GM21447 (cell line): ENCODE measurements around the gene TMPRSS13.
"Not testable (repeated sequence)": the region's sequence is repeated elsewhere in the genome, so short reads cannot be mapped to it uniquely, and the experiment has no call there.

Experiments used
- ATAC-seq: cut with Tn5 transposase; IDR thresholded peaks from one replicate; pipeline ENCODE4 v1.9.1; 2021; ENCODE audit not compliant: unreplicated experiment

TMPRSS13 gene

DNA sequence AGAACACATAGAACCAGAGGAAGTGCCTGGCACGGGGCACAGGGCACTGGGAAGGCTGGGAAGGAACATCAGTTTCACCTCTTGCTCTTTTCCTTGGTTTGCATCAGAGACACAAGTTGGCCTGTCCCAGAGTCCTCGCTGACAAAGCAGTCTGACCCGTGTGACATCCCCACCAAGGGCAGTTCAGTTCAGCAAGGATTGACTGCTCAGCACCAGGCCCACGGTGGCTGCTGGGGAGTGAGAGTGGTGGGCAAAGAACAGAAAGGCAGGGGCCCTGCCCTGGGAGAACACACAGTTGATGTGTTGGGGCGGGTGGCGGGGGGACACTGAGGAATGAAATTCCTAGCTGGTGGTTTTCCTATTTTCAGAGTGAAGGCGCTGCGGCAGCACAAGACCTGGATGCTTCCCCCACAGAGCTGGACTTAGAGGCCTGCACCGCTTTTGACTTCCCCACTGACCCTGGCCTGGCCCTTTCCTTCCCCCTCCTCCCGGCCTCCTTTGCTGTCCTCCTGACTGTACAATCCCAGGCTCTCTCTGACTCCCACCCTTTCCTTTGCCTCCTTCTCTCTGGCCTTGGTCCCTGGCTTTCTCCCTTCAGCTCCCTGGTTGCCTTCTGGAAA lies 2.2 kb upstream of the TMPRSS13 start:
- no peak for ATAC-seq

GRCh38 chr11:117930668-117931330 lies 1.6 kb upstream of the TMPRSS13 start:
- ATAC-seq = no peak

GRCh38 chr11:117929916-117930570 lies 841 bp upstream of the TMPRSS13 start:
- no peak for ATAC-seq

GRCh38 chr11:117928446-117929141 lies 608 bp downstream of the TMPRSS13 start:
- no peak for ATAC-seq

- ATAC-seq = no peak
Observed at GRCh38 chr11:117927926-117928325, 1.3 kb downstream of the TMPRSS13 start.

GRCh38 chr11:117926166-117926565 lies 3.0 kb downstream of the TMPRSS13 start:
- ATAC-seq = not testable (repeated sequence)

DNA sequence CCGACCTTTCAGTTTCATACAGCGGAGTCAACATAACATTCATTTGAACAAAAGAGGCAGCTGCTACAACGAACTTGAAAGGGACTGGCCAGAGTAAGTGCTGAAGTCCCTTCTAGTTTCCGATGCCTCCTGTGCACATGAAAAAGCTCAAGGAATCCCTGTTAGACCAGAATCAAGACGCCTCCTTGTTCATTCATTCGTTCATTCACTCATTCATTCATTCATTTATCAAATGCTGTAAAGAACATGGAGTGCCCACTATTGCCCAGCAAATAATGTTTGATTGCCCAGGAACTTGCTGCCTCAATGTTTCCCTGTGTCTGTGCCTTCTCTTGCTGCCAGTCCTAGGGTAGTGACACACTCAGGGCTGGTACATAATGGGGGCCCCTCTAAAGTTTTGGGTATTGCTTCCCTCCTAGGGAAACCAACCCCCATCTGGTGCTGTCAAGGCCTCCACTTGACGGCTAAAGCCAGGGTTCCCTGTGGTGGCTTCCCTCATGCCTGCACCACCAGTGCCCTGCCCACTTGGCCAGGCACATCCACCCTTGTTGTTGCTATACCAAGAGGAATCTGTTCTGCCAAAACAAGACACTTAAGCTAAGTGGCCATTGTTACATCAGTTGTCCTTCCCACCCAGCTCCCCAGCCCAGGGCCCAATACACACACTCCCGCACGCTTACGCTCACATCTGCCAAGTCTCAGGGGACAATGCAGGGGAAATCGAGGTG lies 3.8 kb downstream of the TMPRSS13 start:
- no peak for ATAC-seq

- ATAC-seq = no peak
Observed at GRCh38 chr11:117924631-117925170, 4.5 kb downstream of the TMPRSS13 start.

GRCh38 chr11:117923773-117924172 lies 5.4 kb downstream of the TMPRSS13 start:
- no peak for ATAC-seq

GRCh38 chr11:117923275-117923674 lies 5.9 kb downstream of the TMPRSS13 start:
- ATAC-seq = no peak

GRCh38 chr11:117921893-117922292 lies 7.3 kb downstream of the TMPRSS13 start:
- ATAC-seq = no peak

DNA sequence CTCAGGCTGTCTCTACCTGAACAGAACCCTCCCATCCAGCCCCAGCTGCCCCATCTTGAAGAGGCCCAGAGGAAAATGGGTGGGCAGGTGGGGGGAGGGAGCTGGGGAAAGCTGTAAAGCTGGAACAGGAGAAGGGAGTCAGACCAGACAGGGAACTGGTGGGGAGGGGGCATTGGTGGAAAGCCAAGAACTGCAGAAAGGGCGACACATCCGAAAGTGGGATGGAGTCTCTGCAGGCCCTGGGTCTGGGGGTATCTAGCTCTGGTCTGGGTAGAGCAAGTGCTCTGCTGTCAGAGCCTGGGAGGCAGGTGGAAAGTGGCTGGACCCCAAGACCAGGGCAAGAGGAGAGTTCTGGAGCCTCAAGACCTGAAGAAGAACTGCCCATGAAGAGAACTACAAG lies 7.7 kb downstream of the TMPRSS13 start:
- no peak for ATAC-seq

DNA sequence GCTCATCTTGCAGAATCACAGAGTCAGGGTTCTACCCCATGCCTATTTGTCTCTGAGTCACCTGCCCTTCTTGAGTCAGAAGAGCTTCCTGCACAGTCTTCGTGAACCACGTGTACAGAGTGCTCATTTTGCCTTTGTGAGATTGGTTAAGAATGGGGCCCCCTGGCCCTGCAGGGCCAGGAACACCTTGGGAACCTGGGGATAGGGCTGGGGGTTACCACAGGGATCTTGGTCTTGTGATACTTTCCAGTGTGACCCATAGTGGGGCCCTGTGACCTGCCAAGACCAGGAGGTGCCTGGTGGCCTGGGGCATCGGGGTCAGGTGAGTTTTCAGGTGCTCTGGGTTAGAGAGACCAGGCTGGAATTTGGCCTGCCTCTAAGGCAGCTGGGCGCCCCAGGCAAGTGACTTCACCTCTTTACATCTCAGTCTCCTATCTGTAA lies 9.4 kb downstream of the TMPRSS13 start:
- no peak for ATAC-seq

DNA sequence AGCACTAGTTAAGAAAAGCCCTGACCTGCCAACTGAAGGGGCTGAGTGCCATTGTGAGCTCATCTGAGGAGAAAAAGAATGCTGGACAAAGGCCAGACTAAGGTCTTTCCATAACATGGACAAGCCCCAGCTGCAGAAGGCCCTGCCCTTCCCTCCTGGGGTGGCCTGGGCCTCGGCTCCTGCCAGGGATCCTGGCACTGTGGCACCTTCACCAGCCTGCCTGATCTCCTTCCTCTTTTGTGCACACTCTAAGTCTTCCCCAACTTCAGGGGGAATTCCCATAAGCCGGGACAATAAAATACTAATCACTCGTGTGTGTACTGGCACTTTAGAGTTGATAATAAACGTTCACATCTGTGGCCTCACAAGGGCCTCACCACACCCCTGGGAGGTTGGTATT lies 9.9 kb downstream of the TMPRSS13 start:
- no peak for ATAC-seq

DNA sequence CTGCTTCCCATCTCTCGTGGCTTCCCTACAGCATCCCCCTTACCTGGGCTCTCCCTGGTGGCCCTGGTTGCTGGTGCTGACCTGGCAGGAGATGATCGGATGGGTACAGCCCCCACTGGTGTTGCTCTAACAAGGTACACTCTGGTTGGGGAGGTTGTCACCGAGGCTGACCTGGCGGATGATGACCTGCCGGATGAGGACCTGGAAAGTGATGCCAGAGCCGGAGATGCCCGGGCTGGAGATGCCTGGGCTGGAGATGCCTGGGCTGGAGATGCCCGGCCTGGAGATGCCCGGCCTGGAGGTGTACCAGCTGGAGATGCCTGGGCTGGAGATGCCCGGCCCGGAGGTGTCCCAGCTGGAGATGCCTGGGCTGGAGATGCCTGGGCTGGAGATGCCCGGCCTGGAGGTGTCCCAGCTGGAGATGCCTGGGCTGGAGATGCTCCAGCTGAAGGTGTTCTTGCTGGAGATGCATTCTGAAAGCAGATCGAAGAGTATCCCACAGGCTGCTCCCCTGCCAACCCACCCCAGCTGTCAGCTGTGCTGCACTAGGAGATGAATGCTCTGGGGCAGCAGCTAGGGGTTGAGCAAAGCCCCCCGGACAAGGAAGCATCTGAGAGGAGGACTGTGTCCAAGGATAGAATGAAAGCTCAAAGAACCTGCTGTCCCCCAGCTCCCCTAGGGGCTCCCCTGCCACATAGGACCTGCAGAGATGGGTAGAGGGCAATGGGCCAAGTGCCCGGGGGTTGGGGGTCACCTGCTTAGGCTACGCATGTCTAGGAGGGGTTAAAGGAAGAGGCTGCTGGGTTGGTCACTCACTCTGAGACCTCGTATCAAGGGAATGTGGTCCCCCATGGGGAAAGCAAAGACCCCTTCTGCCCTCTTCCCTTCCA lies 10.6 kb downstream of the TMPRSS13 start:
- no peak for ATAC-seq

DNA sequence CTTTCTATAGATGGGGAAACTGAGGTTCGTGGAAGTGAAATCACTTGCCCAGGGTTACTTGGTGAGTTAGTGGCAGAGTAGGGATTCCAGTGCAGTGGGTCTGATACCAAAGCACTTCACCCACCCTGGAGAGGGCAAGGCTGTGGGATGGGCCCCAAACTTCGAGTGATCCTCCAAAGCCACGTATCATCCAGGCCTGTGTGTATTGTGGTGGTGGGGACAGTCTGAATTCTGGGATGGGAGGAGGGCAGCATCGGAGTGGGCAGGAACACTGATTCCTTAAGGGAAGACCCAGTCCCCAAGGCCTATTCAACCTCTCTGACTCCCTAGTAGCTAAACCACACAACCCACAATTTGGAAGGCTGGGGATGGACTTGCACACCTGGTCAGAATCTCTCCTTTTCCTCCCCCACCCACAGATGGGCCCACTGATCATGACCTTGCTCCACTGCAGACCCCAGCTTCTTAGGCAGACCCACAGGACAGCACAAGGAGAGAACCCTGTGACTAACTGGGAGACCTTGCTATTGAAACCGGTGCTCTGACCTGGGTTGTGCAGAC lies 11.5 kb downstream of the TMPRSS13 start:
- ATAC-seq = no peak

GRCh38 chr11:117916956-117917355 lies 12.2 kb downstream of the TMPRSS13 start:
- ATAC-seq = no peak

GRCh38 chr11:117915672-117916235 lies 13.4 kb downstream of the TMPRSS13 start:
- no peak for ATAC-seq

DNA sequence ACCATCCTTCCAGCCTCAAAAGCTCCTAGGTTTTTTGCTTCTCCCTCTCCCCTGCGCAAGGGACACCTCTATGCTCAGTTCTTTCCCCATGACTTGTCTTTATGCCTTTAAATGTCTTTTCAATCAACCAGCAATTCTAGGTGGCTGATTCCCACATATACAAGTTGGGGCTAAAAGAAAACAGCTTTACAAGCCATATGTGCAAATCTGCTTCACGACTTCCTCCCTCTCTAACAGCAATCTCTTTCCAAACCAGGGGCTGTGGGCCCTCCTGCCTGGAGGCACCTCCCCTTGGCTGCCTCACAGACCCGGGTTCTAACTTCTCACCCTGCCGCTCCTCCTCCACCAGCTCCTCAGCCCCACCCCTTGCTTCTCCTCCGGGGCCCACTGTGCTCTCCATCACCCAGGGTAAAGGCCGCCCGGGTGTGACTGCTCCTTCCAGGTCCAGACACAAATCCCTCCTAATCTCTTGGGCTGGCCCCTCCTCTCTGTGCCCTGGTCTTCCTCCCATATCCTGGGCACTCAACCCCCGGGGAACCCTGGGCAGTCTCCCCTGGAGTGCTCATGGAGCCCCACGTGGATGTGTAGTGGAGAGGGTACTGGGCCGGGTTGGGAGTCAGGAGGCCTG lies 14.1 kb downstream of the TMPRSS13 start:
- ATAC-seq = no peak
